Mononuclear cell (primary cell): ENCODE data around the gene PHEX. TPM values are rescaled to one million over a fixed set of nuclear protein-coding genes. Genes with fewer than 3 reads are reported as not detected.
"Not testable (repeated sequence)": the region's sequence is repeated elsewhere in the genome, so short reads cannot be mapped to it uniquely, and the experiment has no call there.

Source experiments
- H3K27me3 ChIP-seq: 2 replicates; pipeline ENCODE4 v1.6.0; 2011; ENCODE audit warnings: low read length, control low read depth; ENCODE audit not compliant: insufficient read depth
- H3K4me1 ChIP-seq: 2 replicates; pipeline ENCODE4 v1.5.1; 2011; ENCODE audit warnings: mild to moderate bottlenecking, low read length, control low read depth; ENCODE audit not compliant: insufficient read depth
- H3K4me3 ChIP-seq: 2 replicates; pipeline ENCODE4 v1.5.1; 2011; ENCODE audit warnings: mild to moderate bottlenecking, low read length, moderate library complexity
- H3K9me3 ChIP-seq: 2 replicates; pipeline ENCODE4 v1.5.1; 2011; ENCODE audit warnings: low read depth, mild to moderate bottlenecking, control low read depth, low read length
- total RNA-seq: library from RNA; depleted of rRNA; stranded (reverse); fragments of >200 nt; gene quantifications from one replicate; pipeline ENCODE4 v1.2.3, GENCODE V29; 2012

The PHEX gene
- total RNA-seq, 1 donor, result 1.9 TPM

DNA sequence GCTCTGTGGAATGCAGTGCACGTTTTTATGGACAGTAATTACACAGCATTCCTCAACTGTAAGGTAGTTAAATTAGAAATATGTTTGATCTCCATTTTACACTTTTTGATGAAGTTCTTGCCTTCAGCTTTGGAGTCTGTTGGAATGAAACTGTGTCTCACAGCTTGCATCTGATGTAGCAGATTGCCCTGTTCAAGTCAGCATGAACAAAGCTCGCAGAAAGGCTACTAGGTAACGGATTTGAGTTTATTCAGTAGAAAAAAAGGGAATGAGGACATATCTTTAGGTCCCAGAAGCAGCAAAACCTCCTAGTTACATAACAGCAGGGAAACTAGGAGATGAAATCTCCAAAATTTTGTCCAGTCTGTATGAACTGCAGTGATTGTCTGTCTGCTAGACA, 216.3 kb downstream of the PHEX start:
- Histone ChIP-seq H3K27me3 (no peaks in the 10 kb centered on the region), H3K4me1 (no peaks in the 10 kb centered on the region), H3K9me3 (no peaks in the 10 kb centered on the region), H3K4me3 (no peak overlapping the region)

GRCh38 chrX:22249371-22249770, 217.2 kb downstream of the PHEX start:
- H3K9me3 ChIP-seq, result no peaks in the 10 kb centered on the region
- H3K4me1 ChIP-seq, result no peaks in the 10 kb centered on the region
- no peaks in the 10 kb centered on the region for H3K27me3 ChIP-seq
- H3K4me3 ChIP-seq, result no peak overlapping the region

DNA sequence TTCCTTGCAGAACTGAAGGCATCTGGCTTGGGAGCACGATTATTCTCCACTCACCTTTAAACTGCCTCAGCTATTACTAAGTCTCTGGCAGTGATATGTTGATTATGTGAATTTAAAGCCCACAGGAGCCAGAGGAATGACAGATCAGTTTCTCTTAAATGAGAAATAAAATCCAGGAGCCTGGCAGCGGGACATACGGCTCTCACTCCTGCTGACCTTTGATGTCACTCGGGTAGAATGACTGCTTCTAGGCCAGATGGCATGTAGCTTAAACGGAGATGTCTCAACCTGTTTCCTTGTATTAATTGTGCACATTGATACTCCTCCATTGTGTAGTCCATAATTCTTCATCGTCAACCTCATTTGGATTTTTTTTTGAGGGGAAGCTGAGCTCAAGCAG, 236.6 kb downstream of the PHEX start:
- Histone ChIP-seq H3K27me3 (no peaks in the 10 kb centered on the region), H3K4me3 (no peak overlapping the region), H3K9me3 (no peaks in the 10 kb centered on the region), H3K4me1 (no peaks in the 10 kb centered on the region)

DNA sequence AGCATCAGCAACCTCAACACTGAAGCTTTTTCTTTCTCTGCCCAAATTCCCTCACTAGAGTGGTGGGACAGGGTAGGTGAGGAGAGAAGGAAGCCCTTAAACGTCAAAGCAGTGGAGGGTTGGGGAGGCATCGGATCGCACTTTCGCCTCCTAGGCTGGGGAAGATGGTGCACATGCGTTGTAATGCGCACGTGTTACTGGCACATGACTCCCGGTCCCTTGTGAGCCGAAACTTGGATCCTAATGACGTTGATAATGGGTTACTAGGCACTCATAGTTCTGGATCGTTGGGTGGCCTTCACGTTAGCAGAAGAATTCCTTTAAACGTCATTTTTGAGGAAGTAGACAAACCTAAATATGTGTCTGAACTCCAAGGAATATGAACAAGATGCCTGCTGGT, 240.5 kb downstream of the PHEX start, which contains the start of gene CBLL2:
Gene CBLL2 (plus strand): TSS at position 301 of the 400 bp plus-strand sequence. CDS start 79 bp downstream, at position 380.
- no peaks in the 10 kb centered on the region for H3K9me3 ChIP-seq
- no peaks in the 10 kb centered on the region for H3K4me1 ChIP-seq
- H3K27me3 ChIP-seq, result no peaks in the 10 kb centered on the region
- no peak within 1 kb of the TSS for H3K4me3 ChIP-seq

GRCh38 chrX:22273714-22274317, 241.7 kb downstream of the PHEX start:
- no peak overlapping the region for H3K4me3 ChIP-seq
- H3K27me3 ChIP-seq, result no peaks in the 10 kb centered on the region
- H3K9me3 ChIP-seq, result no peaks in the 10 kb centered on the region
- no peaks in the 10 kb centered on the region for H3K4me1 ChIP-seq

DNA sequence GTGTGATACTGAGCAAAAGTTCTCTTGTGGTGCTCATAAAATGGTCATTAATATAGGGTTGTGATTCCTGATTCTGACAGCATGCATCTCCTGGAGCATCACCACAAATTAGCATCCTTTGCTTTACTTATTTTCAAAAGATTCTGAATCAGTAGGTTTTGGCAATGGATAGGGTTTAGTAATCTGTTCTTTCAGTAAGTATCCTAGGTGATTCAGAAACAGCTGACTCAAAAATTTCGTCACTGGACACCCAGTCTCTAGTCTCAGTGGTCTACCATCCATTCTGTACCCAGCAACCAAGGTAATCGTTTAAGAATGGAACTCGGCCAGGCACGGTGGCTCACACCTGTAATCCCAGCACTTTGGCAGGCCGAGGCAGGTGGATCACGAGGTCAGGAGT, 244.7 kb downstream of the PHEX start:
- Histone ChIP-seq H3K4me3 (no peak overlapping the region), H3K27me3 (no peaks in the 10 kb centered on the region), H3K9me3 (no peaks in the 10 kb centered on the region), H3K4me1 (no peaks in the 10 kb centered on the region)

DNA sequence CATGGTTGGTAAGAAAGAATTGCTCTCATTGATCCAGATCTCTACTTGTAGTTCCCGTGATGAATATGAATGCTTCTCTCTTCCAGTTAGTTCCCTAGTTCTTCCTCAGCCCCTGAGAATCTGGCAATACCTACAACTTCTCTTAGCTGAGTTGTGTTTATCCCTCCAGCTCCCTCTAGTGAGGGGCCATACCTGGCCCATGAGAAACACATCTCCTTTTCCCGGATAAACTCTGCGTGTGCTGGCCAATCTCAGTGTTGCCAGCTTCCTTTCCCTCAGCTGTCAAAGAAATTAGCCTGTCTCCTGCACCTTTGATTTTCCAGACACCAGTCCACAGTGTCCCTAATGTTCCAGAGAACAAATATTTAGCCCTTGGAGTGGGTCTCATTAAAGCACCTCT, 246.2 kb downstream of the PHEX start:
- H3K9me3 ChIP-seq, result no peaks in the 10 kb centered on the region

DNA sequence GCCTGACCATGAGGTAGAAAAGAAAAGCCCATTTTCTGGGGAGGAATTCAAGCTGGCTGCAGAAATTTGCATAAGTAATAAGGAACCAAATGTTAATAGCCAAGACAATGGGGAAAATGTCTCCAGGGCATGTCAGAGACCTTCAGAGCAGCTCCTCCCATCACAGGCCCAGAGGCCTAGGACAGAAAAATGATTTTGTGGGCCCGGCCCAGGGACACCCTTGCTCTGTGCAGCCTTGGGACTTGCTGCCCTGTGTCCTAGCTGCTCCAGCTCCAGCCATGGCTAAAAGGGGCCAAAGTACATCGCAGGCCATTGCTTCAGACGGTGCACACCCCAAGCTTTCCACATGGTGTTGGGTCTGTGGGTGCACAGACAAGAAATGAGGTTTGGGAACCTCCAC, 257.1 kb downstream of the PHEX start:
- H3K9me3 ChIP-seq, H3K4me3 ChIP-seq, H3K27me3 ChIP-seq, H3K4me1 ChIP-seq: not testable (repeated sequence)

More for the DNA sequence above, 246.2 kb downstream of the PHEX start:
- Histone ChIP-seq H3K4me1 (no peaks in the 10 kb centered on the region), H3K4me3 (no peak overlapping the region), H3K27me3 (no peaks in the 10 kb centered on the region)

DNA sequence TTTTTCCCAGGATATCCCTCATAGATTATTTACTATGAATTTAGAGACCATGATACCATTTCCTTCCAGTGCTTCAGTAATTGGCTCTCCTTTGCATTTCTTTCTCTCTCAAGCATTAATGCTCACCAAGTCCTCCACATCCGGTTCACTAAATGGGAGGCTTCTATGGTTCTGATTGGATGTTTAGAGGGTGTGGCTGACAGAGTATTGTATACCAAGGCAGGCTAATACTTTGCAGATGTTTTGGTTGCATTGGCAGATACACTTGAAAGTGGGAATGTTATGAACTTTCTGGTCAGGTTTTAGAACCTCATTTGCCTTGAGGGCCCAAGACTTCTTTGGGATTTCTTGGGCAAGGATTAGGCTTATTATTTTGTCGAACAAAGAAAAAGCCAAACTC, 264.7 kb downstream of the PHEX start:
- H3K4me1 ChIP-seq, result no peaks in the 10 kb centered on the region
- H3K4me3 ChIP-seq, result no peak overlapping the region
- no peaks in the 10 kb centered on the region for H3K9me3 ChIP-seq
- no peaks in the 10 kb centered on the region for H3K27me3 ChIP-seq

- H3K4me1 ChIP-seq, result no peaks in the 10 kb centered on the region
- no peaks in the 10 kb centered on the region for H3K27me3 ChIP-seq
- H3K9me3 ChIP-seq, result no peaks in the 10 kb centered on the region
- H3K4me3 ChIP-seq, result no peak overlapping the region
Measured at GRCh38 chrX:22300130-22300529, 268.0 kb downstream of the PHEX start.

Other genes starting within 250 kb of the PHEX start
- 4.7 TPM for gene MBTPS2, start 192.7 kb upstream of the PHEX start, total RNA-seq
- gene YY2, start 176.3 kb upstream of the PHEX start, total RNA-seq, result 1.5 TPM
- gene SMS, start 91.6 kb upstream of the PHEX start, total RNA-seq, result 38.9 TPM
- not detected for gene CBLL2, start 240.6 kb downstream of the PHEX start, total RNA-seq